GM19193 (cell line): ENCODE results near the gene NUP42.

Source experiments
- POLR2A ChIP-seq: IDR thresholded peaks from 4 replicates; pipeline ENCODE4 v1.6.1; 2011; ENCODE audit not compliant: insufficient read depth, insufficient read length; ENCODE audit errors: extremely low read depth

Gene NUP42

DNA sequence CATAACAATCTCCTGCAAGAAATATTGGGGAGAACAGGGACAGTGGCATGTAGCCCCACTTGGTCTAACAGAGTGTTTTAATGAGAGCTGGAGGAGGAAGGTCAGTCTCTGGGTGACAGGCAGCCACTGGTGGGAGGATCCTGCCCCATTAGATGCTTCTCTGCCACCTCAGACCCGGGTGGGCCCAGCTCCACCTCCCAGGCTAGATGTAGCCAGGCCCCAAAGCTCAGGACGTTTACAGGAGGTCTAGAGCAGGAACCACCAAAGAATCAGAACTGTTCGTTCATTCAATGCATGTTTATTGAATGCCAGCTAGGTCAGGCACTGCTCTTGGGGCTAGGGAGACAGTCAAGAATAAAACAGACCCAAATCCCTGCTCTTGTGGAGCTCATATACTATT is 36.3 kb downstream of the NUP42 start:
- TF ChIP-seq POLR2A, result no peak

GRCh38 chr7:23220690-23221305 is 39.0 kb downstream of the NUP42 start:
- no peak for TF ChIP-seq POLR2A

GRCh38 chr7:23222439-23223030 is 40.7 kb downstream of the NUP42 start:
- TF ChIP-seq POLR2A, result no peak

DNA sequence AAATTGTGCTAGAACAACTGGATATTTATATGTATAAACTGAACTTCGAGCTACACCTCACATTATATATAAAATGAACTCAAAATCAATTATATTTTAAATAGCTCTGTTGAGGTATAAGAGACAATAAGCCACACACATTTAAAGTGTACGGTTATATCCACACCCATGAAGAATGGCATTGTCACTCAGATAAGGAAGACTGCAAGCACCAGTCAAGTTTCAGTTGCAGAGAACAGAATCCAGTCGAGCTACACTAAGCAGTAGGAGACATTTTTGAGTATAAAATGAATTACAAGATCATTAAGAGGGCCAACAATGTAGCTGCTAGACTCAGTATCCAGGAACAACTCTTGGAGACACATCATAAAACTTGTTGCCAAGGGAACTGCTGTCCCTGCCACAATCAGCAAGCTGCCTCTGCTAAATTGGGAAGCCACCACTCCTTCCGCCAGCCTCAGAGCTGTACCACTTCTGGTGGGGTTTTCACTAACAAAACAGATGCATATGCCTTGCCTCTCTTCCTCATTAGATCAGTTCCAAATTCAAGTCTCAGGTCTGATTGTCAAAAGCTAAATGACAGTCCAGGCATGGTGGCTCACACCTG is 45.1 kb downstream of the NUP42 start:
- TF ChIP-seq POLR2A, result no peak

DNA sequence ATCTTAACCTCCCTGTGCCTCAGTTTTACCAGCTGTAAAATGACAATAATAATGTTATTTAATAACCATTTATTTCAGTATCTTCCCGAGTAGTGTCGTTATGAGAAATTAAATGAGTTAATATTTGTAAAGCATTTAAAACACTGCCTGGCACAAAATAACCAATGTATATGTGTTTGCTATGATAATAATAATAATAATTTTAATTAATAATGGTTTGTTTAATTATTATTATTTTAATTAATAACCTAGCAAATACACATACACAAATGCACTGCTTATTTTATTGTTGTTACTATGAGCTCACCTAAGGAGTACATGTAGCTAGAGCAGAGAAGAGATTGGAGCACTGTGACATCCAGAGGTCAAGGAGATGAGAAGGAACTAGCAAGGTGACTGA is 46.6 kb downstream of the NUP42 start:
- TF ChIP-seq POLR2A, result no peak

DNA sequence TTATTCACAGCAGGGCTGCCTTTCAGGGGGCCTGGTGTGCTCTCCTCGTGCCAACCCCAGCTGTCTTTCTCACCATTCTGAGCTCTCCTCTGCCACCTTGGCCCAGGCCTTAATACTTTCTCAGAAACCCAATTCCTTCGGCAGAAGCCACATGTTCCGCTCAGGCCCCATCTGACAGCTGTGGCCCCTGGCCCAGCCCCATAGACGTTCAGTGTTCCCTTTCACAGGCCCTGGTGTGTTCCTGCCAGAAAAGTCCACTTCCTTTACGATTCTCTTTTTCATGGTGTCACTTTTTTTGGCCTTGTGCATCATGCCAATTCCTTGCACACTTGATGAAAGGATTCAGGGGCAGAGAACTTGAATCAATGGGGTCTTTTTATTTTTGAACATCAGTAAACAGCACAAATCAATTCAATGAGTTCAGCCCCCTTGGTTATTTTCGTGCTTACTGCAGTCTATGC is 48.8 kb downstream of the NUP42 start:
- TF ChIP-seq POLR2A, result no peak

- TF ChIP-seq POLR2A, result no peak
Observed at GRCh38 chr7:23232966-23233365, 51.1 kb downstream of the NUP42 start.

DNA sequence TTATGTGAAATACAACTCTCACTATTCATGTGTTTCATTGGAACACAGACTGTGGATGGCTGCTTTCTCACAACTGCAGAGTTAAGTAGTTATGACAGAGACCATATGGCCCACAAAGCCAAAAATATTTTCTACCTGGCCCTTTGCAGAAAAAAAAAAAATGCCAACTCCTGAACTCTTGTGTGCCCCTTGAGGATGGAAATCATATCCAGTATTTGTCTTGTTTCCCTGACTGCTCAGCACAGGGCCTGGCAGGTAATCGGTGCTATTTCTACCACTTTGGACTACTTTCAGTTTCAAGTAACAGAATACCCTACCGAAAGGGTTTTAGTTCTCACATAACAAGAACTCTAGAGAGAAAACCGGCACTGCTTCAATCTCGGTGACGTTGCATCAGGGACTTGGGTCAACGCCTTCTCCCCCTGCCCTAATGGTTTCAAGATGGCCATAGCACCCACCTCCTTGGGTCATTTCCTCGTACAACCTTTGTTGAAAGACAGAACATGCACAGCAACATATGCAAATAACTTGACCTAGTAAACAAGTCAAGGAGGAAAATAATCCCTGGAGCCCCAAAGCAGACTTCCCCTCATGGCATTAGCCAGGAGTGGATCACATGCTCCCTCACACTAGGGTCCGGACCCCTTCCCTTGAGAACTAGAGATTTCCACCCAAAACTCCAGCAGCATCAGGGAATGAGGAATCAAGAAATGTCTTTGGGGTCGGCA is 52.9 kb downstream of the NUP42 start:
- no peak for TF ChIP-seq POLR2A

- TF ChIP-seq POLR2A, result no peak
Observed at GRCh38 chr7:23235813-23236221, 54.0 kb downstream of the NUP42 start.

- TF ChIP-seq POLR2A, result no peak
Observed at GRCh38 chr7:23237000-23237399, 55.2 kb downstream of the NUP42 start.

DNA sequence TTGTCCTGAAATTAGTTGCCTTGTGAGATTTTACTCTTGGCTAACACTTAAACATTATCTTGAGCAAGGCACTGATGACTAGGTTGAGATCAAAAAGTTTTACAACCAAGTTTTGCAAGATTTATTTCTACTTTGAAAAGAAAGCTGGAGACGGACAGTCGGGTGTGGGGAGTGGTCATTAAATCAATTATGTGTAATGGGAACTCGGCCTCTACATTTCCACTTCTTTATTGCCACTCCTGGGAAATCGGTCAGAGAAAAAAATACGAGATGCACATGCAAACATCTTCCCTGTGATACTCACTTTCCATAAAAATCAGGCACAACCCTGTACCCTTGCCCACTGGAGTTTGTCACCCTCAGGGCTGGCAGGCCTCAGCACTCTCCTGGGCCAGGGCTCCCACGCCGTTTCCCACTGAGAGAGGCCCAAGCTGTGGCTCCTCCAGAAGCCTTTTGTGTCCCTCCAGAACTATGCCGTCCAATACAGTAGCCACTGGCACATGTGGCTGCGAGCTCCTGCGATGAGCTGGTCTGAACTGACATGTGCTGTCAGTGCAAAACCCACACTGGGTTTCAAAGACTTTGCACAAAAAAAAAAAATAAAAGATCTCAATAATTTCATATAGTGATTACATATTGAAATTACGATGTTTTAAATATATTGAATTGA is 57.3 kb downstream of the NUP42 start:
- TF ChIP-seq POLR2A, result no peak

DNA sequence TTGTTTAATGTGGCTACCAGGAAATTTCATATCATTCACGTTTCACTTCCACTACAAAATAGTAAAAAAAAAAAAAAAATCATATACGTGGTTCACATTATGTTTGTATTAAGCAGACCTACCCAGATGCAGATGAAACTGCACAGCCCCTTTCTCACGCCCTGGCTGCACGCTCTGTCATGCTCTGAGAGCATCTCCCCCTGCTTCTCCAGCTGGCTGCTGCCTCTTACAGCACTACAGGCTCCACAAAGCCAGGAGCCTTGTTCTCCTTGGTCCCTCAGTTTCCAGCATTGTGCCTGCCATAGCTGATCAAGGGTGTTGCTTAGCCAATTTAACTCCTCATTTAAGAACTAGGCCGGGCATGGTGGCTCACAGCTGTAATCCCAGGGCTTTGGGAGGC is 57.9 kb downstream of the NUP42 start:
- no peak for TF ChIP-seq POLR2A

DNA sequence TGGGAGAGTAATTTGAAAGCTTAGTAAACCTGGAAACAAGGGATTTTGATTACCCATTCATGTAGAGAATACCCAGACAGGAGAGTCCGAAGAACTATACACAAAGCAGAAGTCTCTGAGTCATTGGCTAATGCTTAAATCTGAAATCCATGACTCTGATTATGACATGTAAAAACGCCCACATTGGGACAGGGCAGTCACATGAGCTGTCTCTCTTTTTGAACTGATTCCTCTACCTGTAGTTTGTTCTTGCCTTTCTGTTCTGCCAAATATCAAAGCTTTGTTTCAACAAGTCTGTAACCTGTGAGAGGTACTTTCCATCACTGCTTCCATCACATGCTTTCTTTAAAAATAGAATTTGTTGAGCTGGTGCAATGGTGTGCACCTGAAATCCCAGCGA is 60.5 kb downstream of the NUP42 start:
- TF ChIP-seq POLR2A, result no peak

- no peak for TF ChIP-seq POLR2A
Observed at GRCh38 chr7:23242935-23243334, 61.1 kb downstream of the NUP42 start.

- TF ChIP-seq POLR2A, result no peak
Observed at GRCh38 chr7:23246555-23246954, 64.7 kb downstream of the NUP42 start, which contains the start of gene GPNMB. GPNMB (plus strand) TSS chr7:23246775; CDS start chr7:23246858, 83 bp downstream.
